ENCODE measurements around the gene KCNQ1. TPM values are rescaled to one million over a fixed set of nuclear protein-coding genes. Genes with fewer than 3 reads are reported as not detected.
A peak's percentile ranks its signal among the peaks of the same experiment; 100 is the strongest.

KCNQ1 gene
- total RNA-seq, 6 donors from 2014 or later = 18.0 to 45.4 (median 32.7) TPM

GRCh38 chr11:2778630-2779498, 334.1 kb downstream of the KCNQ1 start:
- Histone ChIP-seq H3K27me3 (no peaks in the 10 kb centered on the region), H3K36me3 (peaks cover 0 to 4% (median 0%) of the 10 kb centered on the region in 4 donors), H3K9me3 (no peaks in the 10 kb centered on the region), H3K4me3 (peak overlapping the region in 2 of 4 donors; percentile 11 to 19), H3K27ac (peak overlapping the region; percentile 74 to 84 (median 83)), H3K4me1 (peaks cover 38 to 47% (median 40%) of the 10 kb centered on the region in 4 donors)
- ATAC-seq (ENCODE audit: low FRiP score in 2 of 2) = peak; percentile 69 to 90
- TF ChIP-seq POLR2A (IDR thresholded peaks at IDR 0.05) (no peak), CTCF (IDR thresholded peaks at IDR 0.05) (peak in 5 of 6 experiments; percentile 22 to 76 (median 41)), EP300 (IDR thresholded peaks at IDR 0.05) (peak in 2 of 4 donors; percentile 39 to 80), POLR2AphosphoS5 (IDR thresholded peaks at IDR 0.05) (peak; percentile 49 to 64)
- WGBS, 2 donors = 11 to 30% methylated on average over 6 to 28 of the region's 28 CpGs
- peak; percentile 90 to 92 for DNase-seq

- DNase-seq (peak in 1 of 2 donors; percentile 80), ATAC-seq (ENCODE audit: low FRiP score in 2 of 2) (no peak)
- TF ChIP-seq EP300 (IDR thresholded peaks at IDR 0.05) = no peak
- TF ChIP-seq POLR2AphosphoS5 (IDR thresholded peaks at IDR 0.05) = no peak
- H3K4me3 ChIP-seq = no peak overlapping the region
- peak overlapping the region; percentile 74 to 84 (median 83) for H3K27ac ChIP-seq
- H3K36me3 ChIP-seq = peaks cover 0 to 4% (median 0%) of the 10 kb centered on the region in 4 donors
- WGBS, 2 donors = 55 to 65% methylated on average over 4 to 11 of the region's 11 CpGs
- H3K4me1 ChIP-seq = peaks cover 38 to 47% (median 40%) of the 10 kb centered on the region in 4 donors
- no peaks in the 10 kb centered on the region for H3K9me3 ChIP-seq
- H3K27me3 ChIP-seq = no peaks in the 10 kb centered on the region
Measured at GRCh38 chr11:2779499-2779980, 334.7 kb downstream of the KCNQ1 start.

GRCh38 chr11:2779981-2780849, 335.4 kb downstream of the KCNQ1 start:
- WGBS, 2 donors = 69 to 72% methylated on average over 3 to 23 of the region's 23 CpGs
- ATAC-seq (ENCODE audit: low FRiP score in 2 of 2) = no peak
- Histone ChIP-seq H3K27me3 (no peaks in the 10 kb centered on the region), H3K36me3 (peaks cover 0 to 4% (median 0%) of the 10 kb centered on the region in 4 donors), H3K9me3 (no peaks in the 10 kb centered on the region), H3K4me3 (no peak overlapping the region), H3K4me1 (peaks cover 38 to 47% (median 40%) of the 10 kb centered on the region in 4 donors), H3K27ac (peak overlapping the region; percentile 74 to 84 (median 83))
- TF ChIP-seq POLR2AphosphoS5 (IDR thresholded peaks at IDR 0.05) (peak in 1 of 2 donors; percentile 10), CTCF (IDR thresholded peaks at IDR 0.05) (no peak), EP300 (IDR thresholded peaks at IDR 0.05) (no peak), POLR2A (IDR thresholded peaks at IDR 0.05) (no peak)
- DNase-seq = peak; percentile 21 to 63

GRCh38 chr11:2780850-2781407, 336.1 kb downstream of the KCNQ1 start:
- no peak overlapping the region for H3K4me3 ChIP-seq
- H3K4me1 ChIP-seq = peaks cover 38 to 47% (median 40%) of the 10 kb centered on the region in 4 donors
- 52 to 68% methylated on average over 9 of the region's 9 CpGs for WGBS, 2 donors
- TF ChIP-seq POLR2AphosphoS5 (IDR thresholded peaks at IDR 0.05) (no peak), POLR2A (IDR thresholded peaks at IDR 0.05) (no peak), CTCF (IDR thresholded peaks at IDR 0.05) (no peak), EP300 (IDR thresholded peaks at IDR 0.05) (no peak)
- H3K9me3 ChIP-seq = no peaks in the 10 kb centered on the region
- H3K27me3 ChIP-seq = no peaks in the 10 kb centered on the region
- peak overlapping the region; percentile 62 to 84 (median 78) for H3K27ac ChIP-seq
- DNase-seq (peak in 1 of 2 donors; percentile 3), ATAC-seq (ENCODE audit: low FRiP score in 2 of 2) (no peak)
- peaks cover 0 to 4% (median 0%) of the 10 kb centered on the region in 4 donors for H3K36me3 ChIP-seq

All from upper lobe of left lung (tissue), 6 donors.